IPS-18c (cell line): Measurements from ENCODE around the gene EYA2.

Experiments used
- H3K4me3 ChIP-seq: 2 replicates; pipeline ENCODE4 v1.7.0; 2013; ENCODE audit warnings: low read depth, mild to moderate bottlenecking, low read length, moderate library complexity; ENCODE audit not compliant: insufficient read depth
- H3K9me3 ChIP-seq: one replicate; pipeline ENCODE4 v1.6.1; 2013; ENCODE audit warnings: mild to moderate bottlenecking, low read length, moderate library complexity; ENCODE audit not compliant: control insufficient read depth, insufficient read depth

EYA2 gene

GRCh38 chr20:47137231-47137870 lies 242.7 kb downstream of the EYA2 start:
- Histone ChIP-seq H3K4me3 (no peak overlapping the region), H3K9me3 (peaks cover 2% of the 10 kb centered on the region)

- H3K9me3 ChIP-seq = peaks cover 2% of the 10 kb centered on the region
- H3K4me3 ChIP-seq = no peak overlapping the region
These were observed 245.4 kb downstream of the EYA2 start for GRCh38 chr20:47139934-47140535.

- Histone ChIP-seq H3K9me3 (peaks cover 2% of the 10 kb centered on the region), H3K4me3 (no peak overlapping the region)
These were observed 246.8 kb downstream of the EYA2 start for GRCh38 chr20:47141350-47141921.

GRCh38 chr20:47141941-47142773 lies 247.5 kb downstream of the EYA2 start:
- Histone ChIP-seq H3K4me3 (no peak overlapping the region), H3K9me3 (peaks cover 2% of the 10 kb centered on the region)

- no peak overlapping the region for H3K4me3 ChIP-seq
These were observed 248.1 kb downstream of the EYA2 start for GRCh38 chr20:47142774-47143170.

GRCh38 chr20:47143657-47144056 lies 249.0 kb downstream of the EYA2 start:
- H3K9me3 ChIP-seq = peaks cover 2% of the 10 kb centered on the region
- no peak overlapping the region for H3K4me3 ChIP-seq

More at GRCh38 chr20:47142774-47143170, 248.1 kb downstream of the EYA2 start:
- peaks cover 2% of the 10 kb centered on the region for H3K9me3 ChIP-seq

GRCh38 chr20:47144463-47144862 lies 249.8 kb downstream of the EYA2 start:
- H3K9me3 ChIP-seq = peaks cover 2% of the 10 kb centered on the region
- H3K4me3 ChIP-seq = no peak overlapping the region

- Histone ChIP-seq H3K4me3 (no peak overlapping the region), H3K9me3 (peaks cover 4% of the 10 kb centered on the region)
These were observed 252.0 kb downstream of the EYA2 start for GRCh38 chr20:47146686-47147085.

- Histone ChIP-seq H3K9me3 (peaks cover 2% of the 10 kb centered on the region), H3K4me3 (no peak overlapping the region)
These were observed 253.4 kb downstream of the EYA2 start for GRCh38 chr20:47148059-47148458.

GRCh38 chr20:47149939-47150338 lies 255.3 kb downstream of the EYA2 start:
- Histone ChIP-seq H3K9me3 (peaks cover 2% of the 10 kb centered on the region), H3K4me3 (no peak overlapping the region)

GRCh38 chr20:47150403-47151152 lies 255.9 kb downstream of the EYA2 start:
- Histone ChIP-seq H3K9me3 (peaks cover 2% of the 10 kb centered on the region), H3K4me3 (no peak overlapping the region)

- H3K4me3 ChIP-seq = no peak overlapping the region
- H3K9me3 ChIP-seq = peaks cover 2% of the 10 kb centered on the region
These were observed 257.4 kb downstream of the EYA2 start for GRCh38 chr20:47152068-47152467.

GRCh38 chr20:47154089-47154488 lies 259.4 kb downstream of the EYA2 start:
- H3K4me3 ChIP-seq = no peak overlapping the region
- peaks cover 2% of the 10 kb centered on the region for H3K9me3 ChIP-seq

- H3K9me3 ChIP-seq = no peaks in the 10 kb centered on the region
- no peak overlapping the region for H3K4me3 ChIP-seq
These were observed 261.9 kb downstream of the EYA2 start for GRCh38 chr20:47156301-47157137.

GRCh38 chr20:47159166-47159565 lies 264.5 kb downstream of the EYA2 start:
- Histone ChIP-seq H3K9me3 (no peaks in the 10 kb centered on the region), H3K4me3 (no peak overlapping the region)

GRCh38 chr20:47160240-47160639 lies 265.6 kb downstream of the EYA2 start:
- Histone ChIP-seq H3K9me3 (no peaks in the 10 kb centered on the region), H3K4me3 (no peak overlapping the region)
